NCI-H2029 treated with DMSO at 0.1 percent for 48 hours (cell line): ENCODE data around the gene SNED1.

Source experiments
- DNase-seq: peaks from one replicate; lab custom pipeline; 2025; lab: John Stamatoyannopoulos, UW

The SNED1 gene

GRCh38 chr2:240960309-240960970 is 38.0 kb upstream of the SNED1 start:
- no peak for DNase-seq

GRCh38 chr2:240960971-240961876 is 37.2 kb upstream of the SNED1 start:
- no peak for DNase-seq

- no peak for DNase-seq
Measured at GRCh38 chr2:240961910-240962299, 36.5 kb upstream of the SNED1 start.

- DNase-seq = no peak
Measured at GRCh38 chr2:240962300-240963064, 35.9 kb upstream of the SNED1 start.

- DNase-seq = no peak
Measured at GRCh38 chr2:240963065-240963867, 35.2 kb upstream of the SNED1 start.

- no peak for DNase-seq
Measured at GRCh38 chr2:240963868-240964703, 34.3 kb upstream of the SNED1 start.

GRCh38 chr2:240964704-240965295 is 33.6 kb upstream of the SNED1 start:
- DNase-seq = no peak

- no peak for DNase-seq
Measured at GRCh38 chr2:240965296-240965904, 33.0 kb upstream of the SNED1 start.

GRCh38 chr2:240965905-240966456 is 32.4 kb upstream of the SNED1 start:
- no peak for DNase-seq

- DNase-seq = no peak
Measured at GRCh38 chr2:240966457-240966905, 31.9 kb upstream of the SNED1 start.

GRCh38 chr2:240966906-240967680 is 31.3 kb upstream of the SNED1 start:
- no peak for DNase-seq

GRCh38 chr2:240967681-240968621 is 30.5 kb upstream of the SNED1 start:
- DNase-seq = no peak

- DNase-seq = no peak
Measured at GRCh38 chr2:240968731-240969624, 29.4 kb upstream of the SNED1 start.

GRCh38 chr2:240970104-240970503 is 28.3 kb upstream of the SNED1 start:
- no peak for DNase-seq

- no peak for DNase-seq
Measured at GRCh38 chr2:240970816-240971215, 27.6 kb upstream of the SNED1 start.

- no peak for DNase-seq
Measured at GRCh38 chr2:240972201-240972600, 26.2 kb upstream of the SNED1 start.
